Ovary (tissue), 3 donors: Measurements from ENCODE around the gene ZSCAN20.

Source experiments
- CTCF ChIP-seq, 3 donors: fragments of 450-650 bp in 2 of 3; fragments of 200-600 bp in 1 of 3; IDR thresholded peaks; one replicate each; pipeline versions ENCODE4 v1.5.1 to v1.8.0; 2016 to 2022; ENCODE audit warnings: antibody characterized with exemption in 3 of 3, mild to moderate bottlenecking in 1 of 3
- EP300 ChIP-seq: sonication (generic); formaldehyde crosslinking; IDR thresholded peaks from one replicate; pipeline ENCODE4 v1.6.1; 2017; ENCODE audit warnings: antibody characterized with exemption
- donor health status: DM: no; HTN: no; CAD: no.

GRCh38 chr1:33424610-33425009 lies 47.8 kb upstream of the ZSCAN20 start:
- TF ChIP-seq CTCF (IDR thresholded peaks at IDR 0.05) (no peak), EP300 (no peak)
